Muscle of leg (tissue), 11 donors: ENCODE results near the gene TCEANC. TPM values are rescaled to one million over a fixed set of nuclear protein-coding genes. Genes with fewer than 3 reads are reported as not detected.

Experiments used
- DNase-seq: peaks from one replicate; pipeline ENCODE4 v3.0.0; 2013
- H3K27ac ChIP-seq: one replicate; pipeline ENCODE4 v1.5.1; 2013; ENCODE audit warnings: mild to moderate bottlenecking, low read length, control low read depth
- H3K27me3 ChIP-seq: one replicate; pipeline ENCODE4 v1.6.1; 2013; ENCODE audit warnings: low read length; ENCODE audit not compliant: control insufficient read depth, insufficient read depth
- H3K36me3 ChIP-seq: one replicate; pipeline ENCODE4 v1.6.1; 2013; ENCODE audit warnings: low read length; ENCODE audit not compliant: control insufficient read depth, insufficient read depth
- H3K4me1 ChIP-seq: one replicate; pipeline ENCODE4 v1.6.1; 2013; ENCODE audit warnings: low read length; ENCODE audit not compliant: control insufficient read depth, insufficient read depth
- H3K4me3 ChIP-seq: one replicate; pipeline ENCODE4 v1.5.1; 2013; ENCODE audit warnings: low read length, control low read depth
- H3K9me3 ChIP-seq: replicated peaks from 2 replicates; pipeline ENCODE4 v1.6.1; 2013; ENCODE audit warnings: low read depth, low read length; ENCODE audit not compliant: control insufficient read depth
- WGBS: methylation state at CpG from one replicate; pipeline ENCODE4 v1.1.5; 2013; ENCODE audit warnings: missing lambda C conversion rate; ENCODE audit not compliant: insufficient coverage; 5-methylcytosine and 5-hydroxymethylcytosine counted together
- polyA plus RNA-seq, 8 donors: library from polyadenylated mRNA; unstranded; fragments of 120-200 nt; gene quantifications; one replicate each; pipeline versions ENCODE4 v1.2.1 to v1.2.3, GENCODE V29; 2013; ENCODE audit warnings: inconsistent platforms in 1 of 8, low replicate concordance in 1 of 8; ENCODE audit not compliant: insufficient read length in 8 of 8, insufficient read depth in 1 of 8
- total RNA-seq: library from RNA; stranded (reverse); fragments of 120-200 nt; gene quantifications from one replicate; pipeline ENCODE4 v1.2.4, GENCODE V29; 2013

The TCEANC gene
- total and polyA plus RNA-seq, 9 donors, result 3.3 to 9.0 (median 4.4) TPM

GRCh38 chrX:13688958-13689740 is 36.2 kb downstream of the TCEANC start, which contains the start of gene RAB9A:
Gene RAB9A (plus strand): TSS chrX:13689128. CDS start chrX:13708747, 19,619 bp downstream.
- Histone ChIP-seq H3K4me3 (peak within 1 kb of the TSS; percentile 75), H3K36me3 (no peaks in the 10 kb centered on the region), H3K27ac (peak within 1 kb of the TSS; percentile 93), H3K4me1 (peaks cover 4% of the 10 kb centered on the region), H3K27me3 (peaks cover 38% of the 10 kb centered on the region), H3K9me3 (no peaks in the 10 kb centered on the region)
- WGBS, result under 1% methylated on average over 61 of the region's 68 CpGs
- peak; percentile 92 for DNase-seq

DNA sequence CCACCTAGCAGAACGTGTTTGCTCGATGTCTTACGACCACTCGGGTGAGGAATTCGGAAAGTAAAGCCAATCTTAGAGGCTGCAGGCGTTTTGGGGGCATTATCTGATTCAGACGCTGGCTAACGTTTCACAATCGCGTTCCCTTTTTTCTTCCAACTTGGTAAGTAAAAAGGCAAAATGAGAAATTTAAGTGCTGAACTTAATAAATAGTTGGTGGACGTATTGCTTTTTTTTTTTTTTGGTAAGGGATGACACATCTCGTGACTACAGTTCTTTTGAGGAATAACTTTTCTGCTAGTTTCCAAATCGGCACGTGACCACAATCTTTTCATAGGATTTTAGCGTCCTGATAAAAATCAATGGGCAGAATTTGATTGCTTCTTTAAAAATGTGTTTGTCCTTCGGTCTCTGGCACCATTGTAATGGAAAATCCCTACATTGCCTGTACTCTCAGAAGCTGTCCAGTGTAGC is 36.8 kb downstream of the TCEANC start:
- peak overlapping the region; percentile 75 for H3K4me3 ChIP-seq
- DNase-seq, result peak; percentile 70
- 0% methylated on average over 7 of the region's 16 CpGs for WGBS
- no peaks in the 10 kb centered on the region for H3K36me3 ChIP-seq
- no peaks in the 10 kb centered on the region for H3K9me3 ChIP-seq
- H3K27me3 ChIP-seq, result peaks cover 41% of the 10 kb centered on the region
- peaks cover 8% of the 10 kb centered on the region for H3K4me1 ChIP-seq
- peak overlapping the region; percentile 93 for H3K27ac ChIP-seq

GRCh38 chrX:13690836-13691235 is 37.9 kb downstream of the TCEANC start:
- H3K4me1 ChIP-seq, result peaks cover 11% of the 10 kb centered on the region
- H3K27ac ChIP-seq, result no peak overlapping the region
- peaks cover 39% of the 10 kb centered on the region for H3K27me3 ChIP-seq
- no peak overlapping the region for H3K4me3 ChIP-seq
- WGBS, result 68% methylated on average over 2 of the region's 3 CpGs
- DNase-seq, result no peak
- no peaks in the 10 kb centered on the region for H3K36me3 ChIP-seq
- H3K9me3 ChIP-seq, result no peaks in the 10 kb centered on the region

DNA sequence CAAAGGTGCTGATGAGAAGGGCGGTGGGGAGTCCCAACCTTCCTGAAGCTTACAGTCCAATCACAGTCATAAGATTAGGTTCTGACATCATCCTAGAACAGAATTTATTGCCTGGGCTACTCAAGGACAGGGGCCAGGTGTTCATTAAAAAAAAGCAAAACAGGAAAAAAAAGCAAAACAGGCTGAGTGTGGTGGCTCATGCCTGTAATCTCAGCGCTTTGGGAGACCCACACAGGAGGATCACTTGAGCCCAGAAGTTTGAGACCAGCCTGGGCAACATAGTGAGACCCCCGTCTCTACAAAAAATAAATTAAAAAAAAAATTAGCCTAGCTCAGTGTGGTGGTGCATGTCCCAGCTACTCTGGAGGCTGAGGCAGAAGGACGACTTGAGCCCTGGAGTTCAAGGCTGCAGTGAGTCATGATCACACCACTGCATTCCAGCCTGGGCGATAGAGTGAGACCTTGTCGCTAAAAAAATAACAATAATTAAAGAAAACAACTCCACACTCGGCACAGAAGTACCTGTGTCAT is 39.0 kb downstream of the TCEANC start:
- no peak for DNase-seq
- 64% methylated on average over 3 of the region's 7 CpGs for WGBS
- Histone ChIP-seq H3K4me3 (no peak overlapping the region), H3K4me1 (peaks cover 11% of the 10 kb centered on the region), H3K9me3 (no peaks in the 10 kb centered on the region), H3K27me3 (peaks cover 44% of the 10 kb centered on the region), H3K27ac (no peak overlapping the region), H3K36me3 (no peaks in the 10 kb centered on the region)

DNA sequence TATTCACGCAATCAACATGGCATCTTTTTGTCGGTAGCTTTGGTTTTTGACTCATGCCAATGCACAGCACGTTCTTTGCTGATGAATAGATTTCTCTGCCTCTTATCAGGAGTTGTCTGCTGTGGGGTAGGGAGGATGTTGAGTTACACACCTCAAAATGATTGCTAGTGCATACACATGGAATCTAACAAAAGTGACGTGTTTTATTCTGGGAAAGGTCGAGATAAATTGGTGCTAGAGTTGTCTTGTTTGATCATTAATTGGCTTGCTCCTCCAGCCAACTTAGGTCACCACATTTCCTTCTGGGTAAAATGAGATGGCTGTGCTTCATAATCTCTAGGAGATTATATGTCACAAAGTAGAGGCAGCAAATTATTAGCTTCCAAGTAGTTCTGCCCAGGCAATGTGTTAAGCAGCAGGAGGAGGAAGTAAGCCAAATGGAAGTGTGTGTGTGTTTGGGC is 39.9 kb downstream of the TCEANC start:
- no peak for DNase-seq
- H3K27me3 ChIP-seq, result peaks cover 44% of the 10 kb centered on the region
- WGBS, result 50% methylated on average over 1 of the region's 5 CpGs
- H3K36me3 ChIP-seq, result no peaks in the 10 kb centered on the region
- H3K4me1 ChIP-seq, result peaks cover 11% of the 10 kb centered on the region
- no peaks in the 10 kb centered on the region for H3K9me3 ChIP-seq
- no peak overlapping the region for H3K4me3 ChIP-seq
- no peak overlapping the region for H3K27ac ChIP-seq

GRCh38 chrX:13693341-13693961 is 40.5 kb downstream of the TCEANC start:
- no peak overlapping the region for H3K27ac ChIP-seq
- H3K9me3 ChIP-seq, result no peaks in the 10 kb centered on the region
- H3K4me1 ChIP-seq, result peaks cover 11% of the 10 kb centered on the region
- H3K36me3 ChIP-seq, result no peaks in the 10 kb centered on the region
- DNase-seq, result no peak
- WGBS, result 54% methylated on average over 5 of the region's 7 CpGs
- no peak overlapping the region for H3K4me3 ChIP-seq
- H3K27me3 ChIP-seq, result peaks cover 42% of the 10 kb centered on the region

DNA sequence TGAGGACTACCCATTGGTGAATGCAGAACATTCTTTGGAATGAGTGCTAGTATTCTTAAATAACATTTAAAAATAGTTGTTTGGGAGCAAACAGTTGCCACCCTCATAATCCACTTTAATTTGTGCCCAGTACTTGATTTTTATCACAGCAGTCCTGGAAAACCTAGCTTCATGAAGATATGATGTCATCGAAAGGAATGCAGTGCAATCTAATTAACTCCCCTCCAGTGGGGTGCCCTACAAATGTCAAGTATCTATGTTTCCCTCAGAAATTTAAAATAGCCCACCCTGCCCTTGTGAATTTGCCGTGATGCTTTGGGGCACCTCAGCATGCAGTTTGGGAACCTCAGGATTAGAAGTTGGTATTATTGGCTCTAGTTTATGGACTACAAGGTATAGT is 41.4 kb downstream of the TCEANC start:
- Histone ChIP-seq H3K4me3 (no peak overlapping the region), H3K4me1 (peaks cover 11% of the 10 kb centered on the region), H3K9me3 (no peaks in the 10 kb centered on the region), H3K27me3 (peaks cover 35% of the 10 kb centered on the region), H3K27ac (no peak overlapping the region), H3K36me3 (no peaks in the 10 kb centered on the region)
- no peak for DNase-seq
- WGBS, result no CpG with 5 or more reads among the region's 2 CpGs

DNA sequence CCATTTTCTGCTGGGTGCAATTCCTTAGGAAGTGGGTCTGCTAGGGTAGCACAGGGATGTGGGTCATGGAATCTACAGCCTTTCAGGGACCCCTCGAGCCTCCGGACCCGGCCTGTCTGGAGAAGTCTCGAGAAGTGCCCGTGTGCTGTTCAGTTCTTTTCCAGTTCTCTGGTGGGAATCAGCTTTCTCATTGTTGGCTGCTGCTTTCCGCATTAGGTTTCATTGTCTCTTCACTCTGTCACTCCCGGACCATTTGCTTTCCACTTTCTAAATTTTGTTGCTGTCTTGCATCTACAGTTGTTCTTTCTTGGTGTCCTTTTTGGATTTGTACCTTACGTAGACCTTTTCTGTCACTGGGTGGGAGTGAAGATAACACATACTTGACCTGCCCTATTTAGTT is 42.0 kb downstream of the TCEANC start:
- H3K27me3 ChIP-seq, result peaks cover 35% of the 10 kb centered on the region
- peak; percentile 41 for DNase-seq
- H3K36me3 ChIP-seq, result no peaks in the 10 kb centered on the region
- no peaks in the 10 kb centered on the region for H3K9me3 ChIP-seq
- peak overlapping the region; percentile 32 for H3K27ac ChIP-seq
- 25% methylated on average over 5 of the region's 8 CpGs for whole genome bisulfite sequencing
- H3K4me1 ChIP-seq, result peaks cover 11% of the 10 kb centered on the region
- no peak overlapping the region for H3K4me3 ChIP-seq

- Histone ChIP-seq H3K27ac (no peak overlapping the region), H3K27me3 (peaks cover 36% of the 10 kb centered on the region), H3K4me3 (no peak overlapping the region), H3K4me1 (peaks cover 11% of the 10 kb centered on the region), H3K9me3 (no peaks in the 10 kb centered on the region), H3K36me3 (no peaks in the 10 kb centered on the region)
- 59% methylated on average over 2 of the region's 4 CpGs for WGBS
- DNase-seq, result no peak
Measured at GRCh38 chrX:13695601-13696115, 42.7 kb downstream of the TCEANC start.

DNA sequence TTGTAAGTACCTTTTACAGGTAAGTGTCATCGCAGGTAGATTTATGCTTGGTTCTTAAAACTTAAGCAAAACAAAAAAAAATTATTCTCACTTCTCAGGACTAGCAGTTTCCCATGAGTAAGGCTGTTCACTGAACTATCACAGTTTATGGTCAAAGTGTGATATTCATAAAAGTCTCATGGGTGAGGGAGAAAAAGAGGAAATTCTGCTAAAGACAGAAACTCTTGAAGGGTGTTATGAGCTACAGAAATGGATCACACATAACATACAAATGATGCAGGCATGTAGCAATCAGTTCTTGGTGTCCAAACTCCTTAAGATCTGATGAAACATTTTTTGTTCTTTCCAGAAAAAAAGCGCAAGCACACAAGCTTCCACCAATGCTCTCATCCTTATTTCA is 44.5 kb downstream of the TCEANC start:
- peaks cover 33% of the 10 kb centered on the region for H3K27me3 ChIP-seq
- no peak overlapping the region for H3K27ac ChIP-seq
- peaks cover 5% of the 10 kb centered on the region for H3K36me3 ChIP-seq
- no peak for DNase-seq
- H3K4me3 ChIP-seq, result no peak overlapping the region
- no peaks in the 10 kb centered on the region for H3K9me3 ChIP-seq
- no CpG with 5 or more reads among the region's 2 CpGs for WGBS
- peaks cover 11% of the 10 kb centered on the region for H3K4me1 ChIP-seq
